Activated T-cell treated with anti-CD3 and anti-CD28 coated beads, Interleukin-2, amount 50 U/mL, for 72 hours (primary cell): ENCODE data around the gene MARCHF9. TPM values are rescaled to one million over a fixed set of nuclear protein-coding genes. Genes with fewer than 3 reads are reported as not detected.

Experiments used
- ATAC-seq, 2 donors: fragments of 150-1000 bp; cut with Tn5 transposase; replicated peaks in 1 of 2; 2 replicates each; pipeline ENCODE4 v1.10.0; 2021; ENCODE audit warnings: moderate library complexity in 2 of 2, mild to moderate bottlenecking in 1 of 2
- DNase-seq, 2 donors: peaks; one replicate each; pipeline ENCODE4 v3.0.0; 2021 to 2022; ENCODE audit warnings: mixed read lengths in 1 of 2
- H3K27ac Mint-ChIP-seq: one replicate; pipeline ENCODE4 v1.8.0; 2022; ENCODE audit warnings: mild to moderate bottlenecking, moderate library complexity, mixed read lengths
- H3K27me3 Mint-ChIP-seq: one replicate; pipeline ENCODE4 v1.8.0; 2022; ENCODE audit warnings: low read depth, mixed read lengths
- H3K36me3 Mint-ChIP-seq, 2 donors: one replicate each; pipeline ENCODE4 v1.8.0; 2022; ENCODE audit warnings: mixed read lengths in 2 of 2, mild to moderate bottlenecking in 1 of 2; ENCODE audit not compliant: insufficient read depth in 2 of 2
- H3K4me1 Mint-ChIP-seq: one replicate; pipeline ENCODE4 v1.8.0; 2022; ENCODE audit warnings: low read depth, mixed read lengths
- H3K4me3 Mint-ChIP-seq, 2 donors: one replicate each; pipeline ENCODE4 v1.8.0; 2022; ENCODE audit warnings: mild to moderate bottlenecking in 2 of 2, mixed read lengths in 2 of 2, moderate library complexity in 2 of 2
- H3K9me3 Mint-ChIP-seq, 2 donors: one replicate each; pipeline ENCODE4 v1.8.0; 2022; ENCODE audit warnings: mixed read lengths in 2 of 2
- total RNA-seq, 2 donors: library from RNA; stranded (reverse); gene quantifications; one replicate each; pipeline ENCODE4 v1.2.3, GENCODE V29; 2022

The MARCHF9 gene
- total RNA-seq, 2 donors from 2014 or later: 30.2 to 32.9 TPM

DNA sequence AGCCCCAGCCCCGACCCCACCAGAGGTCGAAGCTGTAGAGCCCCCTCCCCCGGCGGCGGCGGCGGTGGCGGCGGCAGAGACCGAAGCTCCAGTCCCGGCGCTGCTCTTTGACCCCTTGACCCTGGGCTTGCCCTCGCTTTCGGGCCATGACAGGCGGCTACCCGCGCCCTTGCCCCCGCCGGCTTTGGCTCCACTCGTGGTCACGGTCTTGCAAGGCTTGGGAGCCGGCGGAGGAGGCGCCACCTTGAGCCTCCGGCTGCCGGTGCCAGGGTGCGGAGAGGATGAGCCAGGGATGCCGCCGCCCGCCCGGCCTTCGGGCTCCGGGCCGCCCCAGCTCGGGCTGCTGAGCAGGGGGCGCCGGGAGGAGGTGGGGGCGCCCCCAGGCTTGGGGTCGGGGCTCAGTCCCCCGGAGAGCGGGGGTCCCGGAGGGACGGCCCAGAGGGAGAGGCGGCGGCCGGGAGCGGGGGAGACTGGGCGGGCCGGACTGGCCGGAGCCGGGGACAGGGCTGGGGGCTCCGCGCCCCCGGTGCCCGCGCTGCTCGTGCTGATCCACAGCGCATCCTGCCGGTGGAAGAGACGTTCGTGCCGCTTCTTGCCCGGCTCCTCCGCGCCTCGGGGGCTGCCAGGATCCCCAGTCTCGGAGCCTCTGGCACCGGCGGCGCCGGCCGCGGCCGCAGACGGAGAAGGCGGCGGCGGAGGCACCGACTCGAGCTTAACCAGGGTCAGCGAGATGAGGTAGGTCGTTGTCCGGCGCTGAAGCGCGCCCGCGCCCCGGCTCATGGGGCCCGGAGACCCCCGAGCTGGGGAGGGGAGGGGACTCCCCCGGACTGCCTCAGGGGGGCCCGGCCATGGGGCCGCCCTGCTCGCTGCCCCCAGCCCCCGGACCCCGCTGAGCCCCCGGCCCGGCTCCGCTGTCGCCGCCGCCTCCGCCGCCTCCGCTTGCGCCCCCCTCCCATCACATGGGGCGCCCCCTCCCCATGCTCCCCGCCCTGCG, 17.1 kb upstream of the MARCHF9 start:
- H3K27ac Mint-ChIP-seq: no peak overlapping the region
- H3K4me3 Mint-ChIP-seq: no peak overlapping the region
- peaks cover 45% of the 10 kb centered on the region for H3K4me1 Mint-ChIP-seq
- H3K27me3 Mint-ChIP-seq: no peaks in the 10 kb centered on the region
- ATAC-seq (no peak), DNase-seq (no peak)
- no peaks in the 10 kb centered on the region for H3K9me3 Mint-ChIP-seq
- peaks cover 2 to 7% of the 10 kb centered on the region in 2 donors for H3K36me3 Mint-ChIP-seq

DNA sequence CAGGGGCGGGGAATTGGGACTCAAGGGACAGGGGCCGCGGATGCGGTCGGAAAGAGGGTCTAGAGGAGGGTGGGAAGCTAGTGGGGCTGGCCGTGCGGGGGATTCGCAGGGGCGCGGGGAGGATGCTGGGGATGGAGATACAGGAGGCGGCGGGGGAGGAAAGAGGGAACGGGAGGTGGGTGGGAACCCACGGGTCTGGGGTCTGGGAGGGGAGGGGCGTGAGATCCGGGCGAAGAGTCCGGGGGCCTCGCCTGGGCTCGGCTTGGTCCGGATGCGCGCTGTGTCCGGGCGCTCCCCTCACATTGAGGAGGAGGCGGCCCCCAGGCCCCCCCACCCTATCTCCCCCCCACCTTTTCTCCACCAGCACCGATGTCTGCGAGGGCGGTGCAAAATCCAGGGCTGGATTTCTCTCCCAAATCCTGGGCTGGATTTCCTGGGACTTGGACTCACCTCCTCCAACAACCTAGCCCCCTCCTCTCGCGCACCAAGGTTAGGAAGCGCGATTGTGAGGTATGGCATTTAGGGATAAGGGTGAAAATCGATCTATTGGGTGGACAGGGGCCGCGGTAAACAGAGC, 16.2 kb upstream of the MARCHF9 start, which contains the start of gene AGAP2:
Gene AGAP2 (minus strand): TSS at position 82 of the 577 bp plus-strand sequence. CDS start 496 bp downstream, outside the sequence.
- H3K27me3 Mint-ChIP-seq: no peaks in the 10 kb centered on the region
- no peaks in the 10 kb centered on the region for H3K9me3 Mint-ChIP-seq
- peaks cover 45% of the 10 kb centered on the region for H3K4me1 Mint-ChIP-seq
- H3K4me3 Mint-ChIP-seq: peak within 1 kb of the TSS; percentile 56 to 61
- ATAC-seq (no peak), DNase-seq (no peak)
- H3K27ac Mint-ChIP-seq: peak within 1 kb of the TSS; percentile 75
- peaks cover 2 to 7% of the 10 kb centered on the region in 2 donors for H3K36me3 Mint-ChIP-seq

GRCh38 chr12:57739387-57739786, 15.5 kb upstream of the MARCHF9 start:
- ATAC-seq (no peak), DNase-seq (no peak)
- Mint-ChIP-seq H3K36me3 (peaks cover 2 to 6% of the 10 kb centered on the region in 2 donors), H3K9me3 (no peaks in the 10 kb centered on the region), H3K27me3 (no peaks in the 10 kb centered on the region), H3K4me3 (peak overlapping the region; percentile 56 to 61), H3K27ac (peak overlapping the region; percentile 75), H3K4me1 (peaks cover 50% of the 10 kb centered on the region)

DNA sequence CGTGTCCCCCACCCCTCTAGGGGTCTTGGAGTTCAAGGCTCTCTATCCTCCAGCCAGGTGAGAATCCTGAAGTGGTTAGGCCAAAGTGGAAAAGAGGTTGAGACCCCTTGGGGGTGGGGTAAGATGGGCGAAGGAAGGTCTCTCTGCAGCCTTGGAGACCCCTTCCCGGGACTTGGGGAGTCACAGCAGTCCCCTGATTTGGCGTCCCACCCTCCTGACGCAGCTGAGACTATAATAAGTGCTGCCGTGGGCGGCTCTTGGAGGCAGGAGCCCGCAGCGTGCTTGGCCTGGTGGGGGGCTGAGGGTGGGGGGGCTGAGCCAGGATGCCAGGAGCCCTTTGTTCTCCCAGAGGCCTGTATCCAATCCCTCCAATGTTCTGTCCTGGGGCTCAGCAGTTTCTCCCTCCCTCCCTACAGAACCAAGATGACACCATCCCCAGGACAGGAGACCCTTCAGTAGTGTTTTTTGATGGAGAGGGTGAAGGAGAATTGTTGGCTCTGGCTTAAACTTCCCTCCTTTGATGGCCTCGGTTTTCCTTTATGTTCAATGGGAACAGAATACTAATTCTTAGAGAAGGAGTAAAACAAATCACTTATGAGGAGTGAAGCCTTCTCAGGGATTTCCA, 14.9 kb upstream of the MARCHF9 start:
- ATAC-seq: no peak
- Mint-ChIP-seq H3K27ac (no peak overlapping the region), H3K27me3 (no peaks in the 10 kb centered on the region), H3K9me3 (no peaks in the 10 kb centered on the region), H3K4me1 (peaks cover 57% of the 10 kb centered on the region), H3K36me3 (peaks cover 4 to 6% of the 10 kb centered on the region in 2 donors), H3K4me3 (peak overlapping the region; percentile 61 to 80)
- DNase-seq: no peak

GRCh38 chr12:57740656-57741412, 14.1 kb upstream of the MARCHF9 start:
- H3K4me1 Mint-ChIP-seq: peaks cover 63% of the 10 kb centered on the region
- H3K27ac Mint-ChIP-seq: peak overlapping the region; percentile 29
- peak overlapping the region; percentile 80 for H3K4me3 Mint-ChIP-seq
- peaks cover 4 to 6% of the 10 kb centered on the region in 2 donors for H3K36me3 Mint-ChIP-seq
- ATAC-seq (peak; percentile 52 to 69), DNase-seq (peak; percentile 79 to 80)
- no peaks in the 10 kb centered on the region for H3K9me3 Mint-ChIP-seq
- H3K27me3 Mint-ChIP-seq: no peaks in the 10 kb centered on the region

DNA sequence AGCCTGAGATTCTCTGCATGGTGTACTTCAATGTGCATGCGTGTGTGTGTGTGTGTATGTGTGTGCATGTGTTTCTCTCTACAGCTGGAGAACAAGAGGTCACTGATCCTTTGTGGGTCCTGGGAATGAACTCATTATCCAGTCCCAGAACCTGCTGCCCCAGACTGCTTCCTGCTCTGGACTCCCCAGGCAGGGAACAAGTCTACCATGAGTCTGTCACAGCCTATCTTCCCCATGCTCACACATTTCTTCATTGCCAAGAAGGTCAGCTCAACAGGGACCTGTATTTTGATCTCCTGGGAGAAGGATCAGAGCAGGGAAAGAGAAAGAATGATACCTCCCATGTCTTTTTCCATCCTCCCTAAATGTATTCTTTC, 13.5 kb upstream of the MARCHF9 start:
- H3K27me3 Mint-ChIP-seq: no peaks in the 10 kb centered on the region
- H3K9me3 Mint-ChIP-seq: no peaks in the 10 kb centered on the region
- H3K27ac Mint-ChIP-seq: peak overlapping the region; percentile 74
- peak overlapping the region; percentile 80 for H3K4me3 Mint-ChIP-seq
- H3K36me3 Mint-ChIP-seq: peaks cover 4 to 6% of the 10 kb centered on the region in 2 donors
- ATAC-seq (no peak), DNase-seq (no peak)
- peaks cover 66% of the 10 kb centered on the region for H3K4me1 Mint-ChIP-seq

- H3K27ac Mint-ChIP-seq: peak overlapping the region; percentile 74
- DNase-seq: peak; percentile 77 to 83
- H3K4me3 Mint-ChIP-seq: peak overlapping the region; percentile 80
- peak; percentile 71 to 75 for ATAC-seq
- H3K9me3 Mint-ChIP-seq: no peaks in the 10 kb centered on the region
- H3K4me1 Mint-ChIP-seq: peaks cover 62% of the 10 kb centered on the region
- H3K27me3 Mint-ChIP-seq: no peaks in the 10 kb centered on the region
- peaks cover 4 to 6% of the 10 kb centered on the region in 2 donors for H3K36me3 Mint-ChIP-seq
Measured at GRCh38 chr12:57741844-57742738, 12.8 kb upstream of the MARCHF9 start.

- DNase-seq (no peak), ATAC-seq (no peak)
- Mint-ChIP-seq H3K4me1 (peaks cover 62% of the 10 kb centered on the region), H3K27me3 (no peaks in the 10 kb centered on the region), H3K9me3 (no peaks in the 10 kb centered on the region), H3K4me3 (peak overlapping the region; percentile 88 to 99), H3K27ac (peak overlapping the region; percentile 65), H3K36me3 (peaks cover 4 to 19% of the 10 kb centered on the region in 2 donors)
Measured at GRCh38 chr12:57743769-57744168, 11.1 kb upstream of the MARCHF9 start.

DNA sequence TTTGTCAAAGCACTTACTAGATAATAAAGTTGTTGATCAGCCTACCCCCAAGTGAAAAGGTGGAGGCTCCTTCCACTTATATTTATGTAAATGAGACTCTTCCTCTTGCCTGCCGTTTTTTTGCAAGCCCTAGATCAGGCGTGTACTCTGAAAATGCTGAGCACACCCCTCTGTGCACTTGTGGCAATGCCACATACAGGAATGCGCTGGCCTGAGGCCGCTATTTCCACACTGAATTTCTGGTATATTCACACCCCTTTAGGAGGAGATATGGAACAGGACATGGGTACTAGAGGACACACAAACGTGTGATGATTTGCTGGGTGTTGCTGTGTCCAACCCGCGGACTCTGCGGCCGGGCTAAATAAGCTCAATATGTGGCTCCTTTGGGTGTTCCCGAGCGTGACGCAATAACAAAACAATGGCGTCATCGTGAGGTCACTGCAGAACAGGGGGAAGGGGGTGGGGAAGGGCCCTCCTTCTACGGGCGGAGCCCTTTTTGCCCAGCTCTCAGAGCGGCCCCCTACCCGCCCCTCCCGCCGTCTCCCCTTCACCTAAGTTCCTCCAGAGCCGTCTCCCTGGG, 10.6 kb upstream of the MARCHF9 start:
- H3K27me3 Mint-ChIP-seq: no peaks in the 10 kb centered on the region
- peak overlapping the region; percentile 65 for H3K27ac Mint-ChIP-seq
- H3K9me3 Mint-ChIP-seq: no peaks in the 10 kb centered on the region
- peaks cover 63% of the 10 kb centered on the region for H3K4me1 Mint-ChIP-seq
- H3K36me3 Mint-ChIP-seq: peaks cover 4 to 24% of the 10 kb centered on the region in 2 donors
- ATAC-seq (peak; percentile 52 to 60), DNase-seq (peak; percentile 74 to 83)
- H3K4me3 Mint-ChIP-seq: peak overlapping the region; percentile 88 to 99

DNA sequence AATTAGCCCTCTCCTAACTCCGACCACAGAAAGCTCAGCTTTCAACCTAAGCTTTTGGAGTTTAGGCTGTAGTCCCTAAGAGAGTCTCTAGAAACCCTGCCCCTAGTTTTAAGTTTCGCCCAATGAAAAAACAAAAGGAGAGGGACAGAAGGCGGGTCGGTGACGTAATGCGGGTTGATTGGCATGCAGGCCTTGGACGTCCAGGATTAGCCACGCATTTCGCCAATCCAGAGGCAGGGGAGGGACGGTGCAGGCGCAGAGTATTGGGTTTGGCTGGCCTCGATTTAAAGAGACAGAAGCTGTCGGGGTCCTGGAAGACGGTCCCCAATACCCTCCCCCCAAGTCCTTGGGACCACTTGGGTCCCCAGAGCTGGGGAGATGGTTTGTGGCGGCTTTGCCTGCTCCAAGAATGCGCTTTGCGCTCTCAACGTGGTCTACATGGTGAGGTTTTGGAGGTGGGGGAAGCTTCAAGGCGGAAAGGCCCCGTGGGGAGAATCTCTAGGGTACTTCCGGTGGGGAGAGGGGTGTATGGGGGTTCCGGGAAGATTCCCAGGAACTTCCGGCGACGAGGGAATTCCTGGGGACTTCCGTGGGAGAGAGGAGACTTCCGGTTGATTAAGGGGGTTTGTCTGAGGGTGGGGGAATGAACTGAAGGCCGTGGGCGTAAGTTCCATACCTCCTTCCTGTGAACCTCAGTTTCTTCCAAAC, 10.0 kb upstream of the MARCHF9 start, which contains the start of gene TSPAN31:
Gene TSPAN31 (plus strand): TSS at position 263 of the 708 bp plus-strand sequence. CDS start 116 bp downstream, at position 379.
- Mint-ChIP-seq H3K36me3 (peaks cover 4 to 25% of the 10 kb centered on the region in 2 donors), H3K27me3 (no peaks in the 10 kb centered on the region), H3K4me1 (peaks cover 56% of the 10 kb centered on the region)

GRCh38 chr12:57745485-57745881, 9.4 kb upstream of the MARCHF9 start:
- DNase-seq: no peak
- Mint-ChIP-seq H3K9me3 (no peaks in the 10 kb centered on the region), H3K36me3 (peaks cover 6 to 27% of the 10 kb centered on the region in 2 donors), H3K27ac (peak overlapping the region; percentile 65), H3K4me3 (peak overlapping the region; percentile 88 to 99), H3K4me1 (peaks cover 55% of the 10 kb centered on the region), H3K27me3 (no peaks in the 10 kb centered on the region)
- ATAC-seq: no peak

More for the DNA sequence above, 10.0 kb upstream of the MARCHF9 start, which contains the start of gene TSPAN31:
- H3K27ac Mint-ChIP-seq: peak within 1 kb of the TSS; percentile 65
- no peaks in the 10 kb centered on the region for H3K9me3 Mint-ChIP-seq
- ATAC-seq (peak; percentile 86 to 88), DNase-seq (peak; percentile 95 to 97)
- peak within 1 kb of the TSS; percentile 88 to 99 for H3K4me3 Mint-ChIP-seq
